HG02970 (cell line): ENCODE results near the gene FKBP10.
"Not testable (repeated sequence)": the region's sequence is repeated elsewhere in the genome, so short reads cannot be mapped to it uniquely, and the experiment has no call there.

Experiments
- ATAC-seq: cut with Tn5 transposase; IDR thresholded peaks from one replicate; pipeline ENCODE4 v1.9.1; 2021; ENCODE audit warnings: mild to moderate bottlenecking, moderate library complexity, moderate number of reproducible peaks; ENCODE audit not compliant: unreplicated experiment, low FRiP score

The FKBP10 gene, protein sequence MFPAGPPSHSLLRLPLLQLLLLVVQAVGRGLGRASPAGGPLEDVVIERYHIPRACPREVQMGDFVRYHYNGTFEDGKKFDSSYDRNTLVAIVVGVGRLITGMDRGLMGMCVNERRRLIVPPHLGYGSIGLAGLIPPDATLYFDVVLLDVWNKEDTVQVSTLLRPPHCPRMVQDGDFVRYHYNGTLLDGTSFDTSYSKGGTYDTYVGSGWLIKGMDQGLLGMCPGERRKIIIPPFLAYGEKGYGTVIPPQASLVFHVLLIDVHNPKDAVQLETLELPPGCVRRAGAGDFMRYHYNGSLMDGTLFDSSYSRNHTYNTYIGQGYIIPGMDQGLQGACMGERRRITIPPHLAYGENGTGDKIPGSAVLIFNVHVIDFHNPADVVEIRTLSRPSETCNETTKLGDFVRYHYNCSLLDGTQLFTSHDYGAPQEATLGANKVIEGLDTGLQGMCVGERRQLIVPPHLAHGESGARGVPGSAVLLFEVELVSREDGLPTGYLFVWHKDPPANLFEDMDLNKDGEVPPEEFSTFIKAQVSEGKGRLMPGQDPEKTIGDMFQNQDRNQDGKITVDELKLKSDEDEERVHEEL

DNA sequence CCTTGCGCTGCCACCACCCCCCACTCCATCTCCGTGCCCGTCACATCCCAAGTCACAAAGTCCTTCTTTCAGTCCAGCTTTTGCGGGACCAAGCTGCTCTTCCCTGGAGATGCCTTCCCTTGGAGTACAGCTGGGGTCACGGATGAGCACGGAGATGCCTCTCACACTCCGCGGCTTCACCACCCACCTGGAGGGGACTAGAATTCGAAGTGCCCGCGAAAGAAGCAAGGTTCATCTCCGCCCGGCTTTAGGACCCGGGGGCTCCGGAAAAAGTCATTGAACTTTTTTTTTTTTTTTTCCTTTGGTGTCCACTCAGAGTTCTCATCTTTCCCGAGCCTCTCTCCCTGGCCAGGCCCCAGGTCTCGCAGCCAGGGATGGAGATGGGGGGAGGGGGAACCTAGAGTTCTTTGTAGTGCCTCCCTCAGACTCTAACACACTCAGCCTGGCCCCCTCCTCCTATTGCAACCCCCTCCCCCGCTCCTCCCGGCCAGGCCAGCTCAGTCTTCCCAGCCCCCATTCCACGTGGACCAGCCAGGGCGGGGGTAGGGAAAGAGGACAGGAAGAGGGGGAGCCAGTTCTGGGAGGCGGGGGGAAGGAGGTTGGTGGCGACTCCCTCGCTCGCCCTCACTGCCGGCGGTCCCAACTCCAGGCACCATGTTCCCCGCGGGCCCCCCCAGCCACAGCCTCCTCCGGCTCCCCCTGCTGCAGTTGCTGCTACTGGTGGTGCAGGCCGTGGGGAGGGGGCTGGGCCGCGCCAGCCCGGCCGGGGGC is at the start of gene FKBP10:
FKBP10 (plus strand) TSS at position 624 of the 771 bp plus-strand sequence; CDS start at position 655, 31 bp downstream.
- ATAC-seq, result no peak

DNA sequence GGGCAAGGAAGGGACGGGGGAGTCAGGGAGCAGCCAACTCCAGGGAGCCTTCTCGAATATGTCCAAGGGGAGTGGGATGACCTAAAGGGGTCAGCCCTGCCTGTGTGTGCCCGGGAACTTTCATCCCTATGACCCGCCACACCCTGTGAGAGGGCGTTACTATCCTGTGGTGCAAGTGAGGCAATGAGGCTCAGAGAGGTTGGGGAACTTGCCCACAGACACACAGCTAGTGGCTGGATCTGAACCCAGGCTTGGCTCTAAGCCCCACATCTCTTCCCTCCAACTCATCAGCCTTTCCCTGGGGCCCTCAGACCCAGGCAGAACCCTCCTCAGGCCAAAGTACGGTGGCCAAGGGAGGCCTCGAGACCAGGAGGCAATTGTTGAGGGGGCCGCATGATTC is 49.5 kb upstream of the FKBP10 start:
- no peak for ATAC-seq

DNA sequence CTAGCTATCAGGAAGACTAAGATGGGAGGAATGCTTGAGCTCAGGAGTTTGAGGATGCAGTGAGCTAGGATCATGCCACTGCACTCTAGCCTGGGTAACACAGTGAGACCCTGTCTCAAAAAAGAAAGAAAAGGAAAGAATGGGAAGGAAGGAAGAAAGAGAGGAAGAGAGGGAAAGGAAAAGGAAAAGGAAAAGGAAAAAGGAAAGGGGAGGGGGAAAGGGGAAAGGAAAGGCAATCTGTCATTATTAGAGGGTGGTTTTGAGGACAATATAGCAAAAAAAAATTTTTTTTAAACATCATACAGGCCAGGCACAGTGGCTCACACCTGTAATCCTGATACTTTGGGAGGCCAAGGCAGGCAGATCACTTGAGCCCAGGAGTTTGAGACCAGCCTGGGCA is 46.7 kb upstream of the FKBP10 start:
- no peak for ATAC-seq

DNA sequence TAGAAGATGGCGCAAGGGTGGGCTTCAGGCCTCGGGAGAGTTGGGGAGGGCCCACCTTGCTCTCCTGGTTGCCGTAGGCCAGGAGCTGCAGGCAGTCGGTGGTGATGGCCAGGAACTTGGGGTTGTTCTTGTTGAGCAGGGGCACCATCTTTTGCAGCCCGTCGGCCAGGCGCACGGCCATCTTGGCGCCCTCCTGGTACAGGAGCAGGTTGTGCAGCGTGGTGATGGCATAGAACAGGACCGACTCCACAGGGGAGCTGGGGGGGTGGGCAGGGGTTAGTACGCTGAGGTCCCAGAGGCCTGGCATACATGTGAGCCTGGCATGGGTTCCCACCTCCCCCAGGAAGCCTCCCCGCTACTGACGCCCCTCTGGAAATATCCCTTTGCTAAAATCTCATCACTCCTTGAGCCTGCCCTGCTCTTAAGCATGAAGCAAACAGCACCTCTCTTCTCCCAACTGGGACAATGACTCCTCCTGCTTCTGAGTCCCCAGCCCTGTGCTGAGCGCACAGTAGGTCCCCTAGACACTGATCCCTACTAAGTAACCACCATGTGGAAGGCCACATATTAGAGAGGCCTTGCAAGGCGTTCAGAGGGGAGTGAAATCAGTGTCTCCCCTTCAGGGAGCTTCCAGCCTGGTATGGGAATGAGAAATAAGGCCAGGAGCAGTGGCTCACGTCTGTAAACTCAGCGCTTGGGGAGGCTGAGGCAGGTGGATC is 45.3 kb upstream of the FKBP10 start:
- no peak for ATAC-seq

DNA sequence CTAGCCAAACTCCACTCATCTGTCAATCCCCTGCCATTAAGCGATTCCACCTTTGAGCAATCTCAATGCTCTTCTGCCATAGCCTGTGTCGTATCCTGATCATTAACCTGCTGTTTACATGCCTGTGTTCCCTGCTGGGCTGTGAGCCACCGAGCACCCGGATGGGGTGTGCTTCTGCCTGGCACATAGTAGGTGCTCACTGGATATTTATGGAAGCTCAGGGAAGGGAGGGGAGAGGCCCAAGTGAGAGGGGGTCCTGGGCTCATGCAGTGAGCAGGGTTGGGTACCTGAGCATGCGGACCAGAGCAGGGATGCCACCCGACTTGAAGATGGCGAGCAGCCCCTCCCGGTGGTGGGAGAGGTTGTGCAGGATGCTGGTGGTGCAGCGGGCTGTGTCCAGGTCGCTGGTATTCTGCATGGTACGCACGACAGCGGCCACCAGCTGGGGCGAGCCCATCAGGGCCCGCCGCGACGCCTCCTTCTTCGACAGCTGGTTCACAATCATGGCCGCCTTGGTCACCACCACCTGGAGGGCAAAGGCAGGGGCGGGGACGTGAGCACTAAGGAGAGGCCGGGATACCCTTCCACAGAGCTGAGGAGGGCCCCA is 44.0 kb upstream of the FKBP10 start:
- no peak for ATAC-seq

DNA sequence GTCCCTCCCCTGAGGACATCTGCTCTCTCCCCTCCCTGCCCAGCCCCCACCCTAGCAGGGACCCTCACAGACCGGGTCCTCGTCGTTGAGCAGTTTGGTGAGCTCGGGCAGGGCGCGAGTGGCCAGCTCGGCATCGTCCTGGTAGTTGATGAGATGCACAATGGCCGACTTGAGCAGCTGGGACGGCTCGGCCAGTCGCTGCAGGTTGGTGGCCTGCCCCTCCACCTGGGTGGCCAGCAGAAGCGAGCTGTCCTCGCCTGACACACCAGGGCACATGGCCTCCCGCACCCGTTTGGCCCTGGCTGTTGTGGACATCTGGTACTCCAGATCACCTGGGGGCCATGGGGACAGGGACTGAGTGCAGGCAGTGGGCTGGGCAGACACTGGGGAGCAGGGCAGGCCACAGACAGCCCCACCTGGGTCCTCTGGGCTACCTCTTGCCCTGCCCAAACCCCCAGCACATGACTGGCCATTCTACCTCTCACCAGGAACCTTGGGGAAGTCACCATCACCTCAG is 43.4 kb upstream of the FKBP10 start:
- ATAC-seq, result no peak

DNA sequence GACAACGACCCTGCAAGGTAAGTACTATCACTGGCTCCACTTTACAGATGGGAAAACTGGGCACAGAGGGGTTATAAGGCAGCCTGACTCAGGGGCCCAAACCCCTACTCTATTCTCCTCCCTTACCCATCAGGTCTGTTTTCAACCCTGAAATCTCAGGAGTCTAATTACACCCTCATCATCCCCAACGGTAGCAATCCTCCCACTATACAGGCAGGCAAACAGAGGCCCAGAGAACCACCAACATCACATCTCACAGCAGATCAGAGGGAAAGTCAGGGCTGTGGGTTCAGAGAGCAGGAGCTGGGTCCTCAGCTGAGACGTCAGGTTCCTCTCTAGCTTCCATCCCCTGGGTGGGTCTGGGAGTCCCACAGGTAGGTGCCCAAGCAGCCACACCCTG is 42.8 kb upstream of the FKBP10 start:
- no peak for ATAC-seq

DNA sequence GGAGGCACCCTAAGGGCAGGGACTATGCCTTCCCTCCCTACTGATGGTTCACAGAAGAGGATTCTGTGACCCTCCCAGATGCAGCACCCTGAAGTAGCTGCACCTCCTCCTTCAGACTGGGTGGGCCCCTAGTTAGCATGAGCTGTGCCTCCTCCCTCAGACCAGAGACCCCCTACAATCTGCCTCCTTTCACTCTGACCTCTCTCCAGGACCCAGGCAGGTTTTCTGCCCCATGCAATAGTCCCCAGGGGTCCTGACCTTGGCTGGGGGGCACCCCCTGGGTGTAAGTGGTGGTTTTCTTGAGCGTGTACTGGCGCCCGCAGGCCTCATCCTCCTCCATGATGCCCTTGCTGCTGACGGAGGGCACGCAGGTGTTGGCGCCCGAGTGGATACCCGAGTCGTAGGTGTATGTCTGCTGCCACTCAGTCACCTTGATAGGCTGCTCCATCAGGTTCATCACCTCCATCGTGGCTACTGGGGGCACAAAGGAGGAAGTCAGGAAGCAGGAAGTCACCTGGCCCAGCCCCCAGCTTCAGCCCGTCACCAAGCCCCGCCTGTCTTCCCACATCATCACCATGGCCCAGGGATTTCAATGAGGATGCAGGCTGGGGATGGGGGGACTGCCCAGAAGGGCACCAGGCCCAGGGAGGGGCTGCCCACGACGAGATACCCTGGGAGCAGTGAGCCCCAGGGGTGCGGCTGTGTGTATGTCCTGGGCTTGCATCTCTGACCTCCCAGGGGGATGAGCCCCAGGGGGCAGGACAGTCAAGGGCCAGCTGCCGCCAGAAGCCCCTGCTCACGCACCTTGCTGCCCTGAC is 41.2 kb upstream of the FKBP10 start:
- ATAC-seq, result no peak

DNA sequence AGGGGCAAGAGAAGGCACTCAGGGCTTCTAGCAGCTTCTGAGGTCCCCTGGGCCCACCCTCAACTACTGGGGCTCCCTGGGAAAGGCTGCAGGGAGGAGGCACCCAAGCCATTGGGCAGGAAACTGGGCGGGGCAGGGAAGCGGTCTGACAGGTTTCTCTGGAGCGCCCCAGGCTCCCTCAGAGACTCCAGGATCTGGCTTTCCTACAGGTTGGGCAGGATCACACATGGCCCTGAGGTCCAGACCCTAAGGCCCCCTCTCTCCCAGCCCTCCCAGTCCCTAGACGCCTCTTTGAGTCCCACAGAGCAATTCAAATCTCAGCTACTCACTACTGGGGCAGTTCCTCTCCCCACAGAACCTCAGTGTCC is 40.6 kb upstream of the FKBP10 start:
- no peak for ATAC-seq

DNA sequence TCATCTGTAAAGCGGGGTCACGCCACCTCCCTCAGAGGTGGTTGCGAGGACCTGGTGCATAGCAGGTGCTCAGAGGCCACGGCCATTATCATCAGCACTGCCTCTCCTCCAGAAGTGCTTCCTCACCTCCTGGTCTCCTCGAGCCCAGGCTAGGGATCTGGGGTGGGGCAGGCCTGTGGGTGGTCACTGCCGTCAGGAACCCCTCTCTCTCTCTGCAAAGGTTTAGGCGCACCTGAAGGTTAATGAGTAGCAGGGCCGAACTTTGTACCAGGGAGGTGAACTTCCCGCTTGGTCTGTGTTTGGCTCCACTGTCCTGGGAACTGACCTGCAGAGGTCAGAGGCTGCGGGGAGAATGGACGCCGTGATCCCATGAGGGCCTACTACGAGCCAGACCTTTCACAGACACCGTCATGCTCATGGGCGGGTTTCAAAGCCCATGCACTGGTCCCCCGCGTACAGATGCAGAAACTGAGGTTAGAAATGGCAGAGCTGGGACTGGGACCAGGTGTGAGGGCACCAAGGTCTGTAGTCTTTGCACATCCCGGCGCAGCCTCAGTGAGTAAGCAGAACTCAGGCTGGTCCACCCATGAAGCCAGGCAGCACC is 40.1 kb upstream of the FKBP10 start:
- ATAC-seq, result no peak

DNA sequence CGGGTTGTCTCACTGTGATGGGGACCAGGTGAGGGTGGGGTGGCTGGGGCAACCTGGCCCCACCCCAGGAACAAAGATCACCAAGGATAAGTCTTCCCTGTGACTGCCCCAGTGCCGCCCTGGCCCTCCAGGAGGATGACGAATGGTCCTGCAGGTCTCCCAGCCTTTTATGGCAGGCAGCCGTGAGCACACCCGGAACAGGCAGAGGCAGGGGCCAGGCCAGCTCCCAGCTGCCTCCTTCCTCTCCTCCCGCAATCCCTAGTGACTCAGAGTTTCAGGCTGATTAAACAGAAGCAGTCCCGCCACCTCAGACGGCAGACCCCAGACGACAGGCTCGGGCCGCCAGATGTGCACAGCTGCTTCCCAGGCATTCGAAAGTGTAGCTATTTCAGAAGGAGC is 39.6 kb upstream of the FKBP10 start:
- no peak for ATAC-seq

DNA sequence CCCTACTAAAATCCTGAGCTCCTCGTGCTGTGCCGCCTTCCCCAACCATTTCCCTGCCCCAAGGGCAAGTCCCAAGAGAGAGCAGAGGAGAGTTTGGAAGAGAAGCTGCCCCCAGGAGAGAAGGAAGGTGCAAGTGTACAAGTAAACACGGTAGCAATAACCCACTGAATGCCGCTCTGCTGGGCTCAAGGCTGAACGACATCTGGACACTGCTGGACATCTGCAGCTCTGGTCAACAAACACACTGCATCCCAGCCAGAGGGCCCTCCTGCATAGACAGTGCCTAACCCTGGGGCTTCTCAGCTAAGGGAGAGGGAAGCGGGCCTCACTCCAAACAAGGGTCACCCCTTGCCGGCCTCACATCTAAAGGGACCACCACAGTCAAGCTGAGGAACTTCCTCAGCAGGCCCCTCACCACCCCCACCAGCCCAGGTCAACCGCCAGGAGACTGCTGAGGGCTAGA is 39.0 kb upstream of the FKBP10 start:
- ATAC-seq, result no peak

DNA sequence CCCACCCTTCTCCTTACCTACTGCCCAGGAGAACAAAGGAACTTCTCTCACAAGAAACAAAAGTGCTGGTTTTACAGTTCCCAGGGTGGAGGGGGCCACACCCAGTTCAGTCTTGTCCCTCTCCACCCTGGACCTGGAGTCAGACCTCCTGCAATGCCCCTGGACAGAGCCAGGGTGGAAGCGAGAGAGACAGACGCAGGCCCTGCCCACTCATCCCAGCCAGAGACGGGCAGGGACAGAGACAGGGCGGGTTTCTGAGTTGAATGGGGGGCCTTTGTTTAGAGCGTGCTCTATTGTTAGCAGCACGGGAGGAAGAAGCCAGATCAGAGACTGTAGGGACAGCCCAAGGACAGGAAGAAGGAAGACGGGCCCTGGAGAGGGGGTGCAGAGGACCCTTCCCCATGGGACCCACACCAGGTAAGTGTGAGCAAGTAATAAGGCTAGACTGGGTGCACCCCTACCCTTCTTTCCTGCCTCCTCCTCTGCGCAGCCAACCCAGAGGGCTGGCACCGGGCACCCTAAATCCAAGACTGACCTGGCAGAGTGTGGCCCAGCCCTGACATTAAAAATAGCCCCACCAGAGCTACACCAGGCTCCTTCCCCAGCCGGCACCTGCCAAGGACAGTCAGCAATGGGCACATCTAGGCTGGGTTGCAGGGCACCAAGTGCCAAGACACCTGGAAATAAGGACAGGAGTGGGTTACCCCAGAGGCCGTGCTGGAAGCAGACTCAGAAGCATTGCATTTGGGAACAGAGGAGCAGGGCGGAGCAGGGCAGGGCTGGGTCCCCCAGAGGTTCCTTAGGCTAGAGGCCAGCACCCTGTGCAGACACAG is 37.2 kb upstream of the FKBP10 start:
- no peak for ATAC-seq

DNA sequence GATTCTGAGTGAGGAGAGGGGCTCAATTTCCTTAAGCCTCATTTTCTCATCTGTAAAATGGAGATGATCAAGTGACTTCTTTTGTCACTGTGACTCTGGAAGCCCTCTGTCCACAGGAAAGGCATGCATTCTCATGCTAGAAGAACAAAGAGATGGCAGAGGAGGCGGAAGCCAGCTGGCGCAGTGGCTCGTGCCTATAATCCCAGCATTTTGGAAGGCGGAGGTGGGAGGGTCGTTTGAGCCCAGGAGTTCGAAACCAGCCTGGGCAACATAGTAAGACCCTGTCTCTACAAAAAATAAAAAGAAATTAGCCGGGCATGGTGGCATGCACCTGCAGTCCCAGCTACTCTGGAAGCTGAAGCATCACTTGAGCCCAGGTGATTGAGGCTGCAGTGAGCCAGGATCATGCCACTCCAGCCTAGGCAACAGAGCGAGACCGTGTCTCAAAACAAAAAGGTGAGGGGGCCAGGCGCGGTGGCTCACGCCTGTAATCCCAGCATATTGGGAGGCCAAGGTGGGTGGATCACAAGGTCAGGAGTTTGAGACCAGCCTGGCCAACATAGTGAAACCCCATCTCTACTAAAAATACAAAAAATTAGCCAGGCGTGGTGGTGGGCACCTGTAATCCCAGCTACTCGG is 36.4 kb upstream of the FKBP10 start:
- ATAC-seq, result not testable (repeated sequence)

DNA sequence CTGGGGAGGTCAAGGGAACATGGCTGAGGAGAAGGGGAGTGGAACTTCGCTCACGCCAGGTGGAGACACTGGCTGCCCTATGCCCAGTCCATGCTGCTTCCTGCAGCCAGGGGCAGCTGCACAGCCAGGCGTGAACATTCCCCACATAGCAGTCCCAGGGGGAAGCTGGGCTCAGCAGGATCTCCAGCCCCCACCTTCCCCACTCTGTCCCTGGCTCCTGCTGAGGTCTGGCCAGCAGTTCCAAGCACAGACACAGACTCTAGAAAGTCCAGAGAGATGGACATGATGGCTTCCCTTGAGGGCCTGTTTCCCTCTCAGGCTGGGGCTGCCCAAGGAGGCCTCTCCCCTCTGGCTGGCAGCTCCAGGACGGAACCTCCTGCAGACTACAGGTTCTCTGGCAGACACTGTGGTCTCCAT is 35.6 kb upstream of the FKBP10 start:
- ATAC-seq, result no peak

DNA sequence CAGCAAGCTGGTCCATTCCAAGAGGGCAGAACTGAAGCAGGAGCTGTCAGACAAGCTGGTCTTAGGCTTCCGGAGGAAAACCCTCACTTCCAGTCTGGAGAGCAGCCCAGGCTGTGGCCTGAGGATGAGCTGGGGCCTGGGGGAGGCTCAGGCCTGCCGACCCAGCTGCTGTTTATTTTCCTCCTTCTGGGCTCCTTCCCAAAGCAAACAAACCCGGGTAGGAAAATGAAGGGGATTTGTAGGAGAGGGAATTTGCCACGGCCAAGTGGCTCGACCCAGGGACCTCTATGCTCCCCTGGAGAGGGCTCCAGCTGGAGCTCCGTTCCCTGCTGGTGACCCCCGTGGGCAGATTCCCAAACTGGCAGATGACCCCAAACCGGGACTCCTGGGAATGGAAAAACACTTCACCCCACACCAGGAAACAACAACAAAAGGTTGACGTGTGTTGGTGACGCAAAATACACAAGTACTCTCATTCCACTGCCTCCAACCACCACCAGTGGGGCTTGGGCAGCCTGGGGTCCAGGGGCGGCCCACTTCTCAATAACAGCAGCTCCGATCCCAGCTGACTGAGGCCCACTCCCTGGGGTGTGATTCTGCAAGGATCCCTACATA is 35.1 kb upstream of the FKBP10 start:
- ATAC-seq, result no peak

DNA sequence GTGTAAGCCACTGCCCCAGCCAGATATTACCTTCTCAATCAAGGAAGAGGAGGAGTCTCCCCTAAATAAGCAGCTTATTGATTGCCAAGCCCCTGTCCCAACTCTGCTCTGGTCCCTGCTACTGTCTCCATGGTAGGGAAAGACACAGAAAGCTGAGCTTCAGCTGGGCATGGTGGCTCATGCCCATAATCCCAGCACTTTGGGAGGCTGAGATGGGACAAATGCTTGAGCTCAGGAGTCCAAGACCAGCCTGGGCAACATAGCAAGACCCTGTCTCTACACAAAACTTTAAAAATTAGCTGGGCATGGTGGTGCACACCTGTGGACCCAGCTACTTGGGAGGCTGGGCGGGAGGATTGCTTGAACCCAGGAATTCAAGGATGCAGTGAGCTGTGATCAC is 32.9 kb upstream of the FKBP10 start:
- no peak for ATAC-seq
